H7 (cell line): ENCODE data around the gene BMP6. TPM values are rescaled to one million over a fixed set of nuclear protein-coding genes. Genes with fewer than 3 reads are reported as not detected.
"Not testable (repeated sequence)": the region's sequence is repeated elsewhere in the genome, so short reads cannot be mapped to it uniquely, and the experiment has no call there.

ENCODE experiments used
- DNase-seq: peaks from one replicate; pipeline ENCODE4 v3.0.0; 2012
- H3K27me3 ChIP-seq: 2 replicates; pipeline ENCODE4 v1.6.0; 2011; ENCODE audit warnings: mild to moderate bottlenecking, low read length; ENCODE audit not compliant: control insufficient read depth, insufficient read depth
- H3K36me3 ChIP-seq: replicated peaks from 2 replicates; pipeline ENCODE4 v1.5.1; 2011; ENCODE audit warnings: low read length; ENCODE audit not compliant: control insufficient read depth, insufficient read depth
- H3K4me3 ChIP-seq: 2 replicates; pipeline ENCODE4 v1.5.1; 2011; ENCODE audit warnings: low read depth, mild to moderate bottlenecking, control low read depth, low read length, moderate library complexity; ENCODE audit not compliant: insufficient read depth
- total RNA-seq: library from RNA; depleted of rRNA; stranded (reverse); fragments of >200 nt; shearing (Covaris generic); gene quantifications from 2 replicates; pipeline ENCODE4 v1.2.3, GENCODE V29; 2014

The BMP6 gene
- total RNA-seq, 1 experiment from 2014 or later, result 0.73 TPM

- DNase-seq, result no peak
- H3K27me3 ChIP-seq, result no peaks in the 10 kb centered on the region
- no peak overlapping the region for H3K4me3 ChIP-seq
- peaks cover 56% of the 10 kb centered on the region for H3K36me3 ChIP-seq
Observed at GRCh38 chr6:7894262-7895124, 168.6 kb downstream of the BMP6 start.

- Histone ChIP-seq H3K36me3 (peaks cover 53% of the 10 kb centered on the region), H3K4me3 (no peak overlapping the region), H3K27me3 (no peaks in the 10 kb centered on the region)
- no peak for DNase-seq
Observed at GRCh38 chr6:7895125-7895423, 169.2 kb downstream of the BMP6 start.

- H3K4me3 ChIP-seq, result no peak overlapping the region
- peaks cover 49% of the 10 kb centered on the region for H3K36me3 ChIP-seq
- H3K27me3 ChIP-seq, result no peaks in the 10 kb centered on the region
- no peak for DNase-seq
Observed at GRCh38 chr6:7896465-7896987, 170.6 kb downstream of the BMP6 start.

- H3K4me3 ChIP-seq, result no peak overlapping the region
- DNase-seq, result no peak
- H3K36me3 ChIP-seq, result peaks cover 51% of the 10 kb centered on the region
- H3K27me3 ChIP-seq, result no peaks in the 10 kb centered on the region
Observed at GRCh38 chr6:7897461-7898192, 171.7 kb downstream of the BMP6 start.

- not testable (repeated sequence) for H3K4me3 ChIP-seq, DNase-seq, H3K27me3 ChIP-seq
- peaks cover 52% of the 10 kb centered on the region for H3K36me3 ChIP-seq
Observed at GRCh38 chr6:7898193-7898586, 172.3 kb downstream of the BMP6 start.

GRCh38 chr6:7899101-7899888 lies 173.4 kb downstream of the BMP6 start:
- no peaks in the 10 kb centered on the region for H3K27me3 ChIP-seq
- DNase-seq, result peak; percentile 51
- peaks cover 51% of the 10 kb centered on the region for H3K36me3 ChIP-seq
- H3K4me3 ChIP-seq, result no peak overlapping the region

- no peak overlapping the region for H3K4me3 ChIP-seq
- no peaks in the 10 kb centered on the region for H3K27me3 ChIP-seq
- no peak for DNase-seq
- H3K36me3 ChIP-seq, result peaks cover 51% of the 10 kb centered on the region
Observed at GRCh38 chr6:7899889-7900213, 174.0 kb downstream of the BMP6 start.

- Histone ChIP-seq H3K36me3 (peaks cover 49% of the 10 kb centered on the region), H3K4me3 (no peak overlapping the region), H3K27me3 (no peaks in the 10 kb centered on the region)
- DNase-seq, result no peak
Observed at GRCh38 chr6:7900621-7901020, 174.7 kb downstream of the BMP6 start.

- Histone ChIP-seq H3K36me3 (peaks cover 49% of the 10 kb centered on the region), H3K27me3 (no peaks in the 10 kb centered on the region), H3K4me3 (no peak overlapping the region)
- no peak for DNase-seq
Observed at GRCh38 chr6:7901056-7901455, 175.2 kb downstream of the BMP6 start.

GRCh38 chr6:7901780-7902179 lies 175.9 kb downstream of the BMP6 start:
- Histone ChIP-seq H3K36me3 (peaks cover 41% of the 10 kb centered on the region), H3K4me3 (no peak overlapping the region), H3K27me3 (no peaks in the 10 kb centered on the region)
- no peak for DNase-seq

- Histone ChIP-seq H3K27me3 (no peaks in the 10 kb centered on the region), H3K36me3 (peaks cover 41% of the 10 kb centered on the region), H3K4me3 (no peak overlapping the region)
- no peak for DNase-seq
Observed at GRCh38 chr6:7902221-7902620, 176.3 kb downstream of the BMP6 start.

GRCh38 chr6:7902867-7903266 lies 177.0 kb downstream of the BMP6 start:
- DNase-seq, result no peak
- Histone ChIP-seq H3K4me3 (no peak overlapping the region), H3K27me3 (no peaks in the 10 kb centered on the region), H3K36me3 (peaks cover 37% of the 10 kb centered on the region)

GRCh38 chr6:7903673-7904072 lies 177.8 kb downstream of the BMP6 start:
- H3K27me3 ChIP-seq, result no peaks in the 10 kb centered on the region
- no peak for DNase-seq
- no peak overlapping the region for H3K4me3 ChIP-seq
- peaks cover 37% of the 10 kb centered on the region for H3K36me3 ChIP-seq

- H3K4me3 ChIP-seq, result no peak overlapping the region
- peaks cover 29% of the 10 kb centered on the region for H3K36me3 ChIP-seq
- no peak for DNase-seq
- no peaks in the 10 kb centered on the region for H3K27me3 ChIP-seq
Observed at GRCh38 chr6:7904654-7905319, 178.9 kb downstream of the BMP6 start.
